Psoas muscle (tissue), 8 donors: Measurements from ENCODE around the gene LDLRAD4. TPM values are rescaled to one million over a fixed set of nuclear protein-coding genes. Genes with fewer than 3 reads are reported as not detected.

Source experiments
- ATAC-seq, 4 donors: fragments of 200-7000 bp; cut with Tn5 transposase; one replicate each; pipeline ENCODE4 v1.9.1; 2020; ENCODE audit warnings: moderate library complexity in 3 of 4, mild to moderate bottlenecking in 2 of 4
- DNase-seq, 2 donors: peaks; one replicate each; pipeline ENCODE4 v3.0.0-alpha.2; 2020
- H3K27ac ChIP-seq: fragments of 200-600 bp; one replicate; pipeline ENCODE4 v1.8.0; 2022
- H3K27me3 ChIP-seq, 3 donors: fragments of 200-600 bp in 1 of 3; one replicate each; pipeline versions ENCODE4 v1.6.1 to v1.8.0; 2013 to 2022; ENCODE audit warnings: low read length in 2 of 3, mild to moderate bottlenecking in 2 of 3, moderate library complexity in 1 of 3; ENCODE audit not compliant: insufficient read depth in 3 of 3
- H3K36me3 ChIP-seq, 2 donors: fragments of 200-600 bp in 1 of 2; one replicate each; pipeline versions ENCODE4 v1.6.1 to v1.8.0; 2013 to 2022; ENCODE audit warnings: low read depth in 1 of 2, mild to moderate bottlenecking in 1 of 2, moderate library complexity in 1 of 2; ENCODE audit not compliant: insufficient read depth in 1 of 2
- H3K4me1 ChIP-seq: fragments of 200-600 bp; one replicate; pipeline ENCODE4 v1.8.0; 2022
- H3K4me3 ChIP-seq: fragments of 200-600 bp; one replicate; pipeline ENCODE4 v1.8.0; 2022; ENCODE audit warnings: mild to moderate bottlenecking
- H3K9me3 ChIP-seq: fragments of 200-600 bp; one replicate; pipeline ENCODE4 v1.8.0; 2022
- CTCF ChIP-seq: fragments of 200-600 bp; IDR thresholded peaks from one replicate; pipeline ENCODE4 v1.8.0; 2022; ENCODE audit warnings: antibody characterized with exemption
- whole genome bisulfite sequencing, 3 donors: extraction: QIAGEN DNeasy Blood & Tissue Kit; methylation state at CpG; one replicate each; pipeline versions ENCODE4 v1.1.6 to v1.1.7; 2013; 5-methylcytosine and 5-hydroxymethylcytosine counted together
- intact Hi-C, 2 donors: fragments of 100-400 bp; cut with DNase I; formaldehyde crosslinking; loops; one replicate each; pipeline versions ENCODE4 v1.11.0 to v1.14.2; 2022
- polyA plus RNA-seq, 3 donors: library from polyadenylated mRNA; stranded (reverse); fragments of 200-250 nt; gene quantifications; one replicate each; pipeline ENCODE4 v1.2.3, GENCODE V29; 2013
- total RNA-seq, 4 donors: library from RNA; stranded (reverse); fragmentation: NEBNext Ultra II Directional in 2 of 4; extraction: Animal tissue kit (Norgen Biotek cat#: 25700) in 2 of 4; gene quantifications; one replicate each; pipeline versions ENCODE4 v1.2.1 to v1.2.4, GENCODE V29; 2021 to 2023
- donor health status: healthy with polysubstance abuse.
- donor health status: DM: no; HTN: no; CAD: no; lungs with moderate emphysema.
- donor health status: Bipolar disorder and iron deficiency.
- donor health status: healthy.
- donor health status: DM: yes; HTN: yes; CAD: no.
- donor health status: DM: no; HTN: no; CAD: no.
- donor health status: DM: no; HTN: no; CAD: no.
- donor health status: DM: yes; HTN: yes; CAD: no.

Gene LDLRAD4
- total and polyA plus RNA-seq, 7 donors = 1.8 to 13.9 (median 3.8) TPM

- Histone ChIP-seq H3K27me3 (no peaks in the 10 kb centered on the region), H3K36me3 (peaks cover 0 to 12% of the 10 kb centered on the region in 2 donors), H3K27ac (no peak overlapping the region), H3K9me3 (no peaks in the 10 kb centered on the region), H3K4me1 (peaks cover 5% of the 10 kb centered on the region), H3K4me3 (no peak overlapping the region)
- 56 to 66% (median 57%) methylated on average over 22 of the region's 22 CpGs for WGBS, 3 donors
- peak in 3 of 4 donors; percentile 36 to 53 (median 52) for ATAC-seq
- DNase-seq = no peak
- intact Hi-C loops = no loop called here
- TF ChIP-seq CTCF = no peak
Measured at GRCh38 chr18:13284330-13285027, 65.9 kb downstream of the LDLRAD4 start.

GRCh38 chr18:13285874-13286273, 67.3 kb downstream of the LDLRAD4 start:
- peaks cover 0 to 2% of the 10 kb centered on the region in 2 donors for H3K36me3 ChIP-seq
- DNase-seq = no peak
- peaks cover 5% of the 10 kb centered on the region for H3K4me1 ChIP-seq
- no peak for ATAC-seq
- H3K4me3 ChIP-seq = no peak overlapping the region
- 92 to 95% (median 94%) methylated on average over 4 of the region's 4 CpGs for WGBS, 3 donors
- no peak overlapping the region for H3K27ac ChIP-seq
- no peak for TF ChIP-seq CTCF
- no peaks in the 10 kb centered on the region for H3K27me3 ChIP-seq
- no peaks in the 10 kb centered on the region for H3K9me3 ChIP-seq
- intact Hi-C loops = no loop called here

GRCh38 chr18:13286456-13287125, 68.0 kb downstream of the LDLRAD4 start:
- no peak overlapping the region for H3K27ac ChIP-seq
- H3K9me3 ChIP-seq = no peaks in the 10 kb centered on the region
- DNase-seq = no peak
- no peaks in the 10 kb centered on the region for H3K36me3 ChIP-seq
- H3K4me1 ChIP-seq = peaks cover 5% of the 10 kb centered on the region
- TF ChIP-seq CTCF = no peak
- H3K4me3 ChIP-seq = no peak overlapping the region
- 91 to 94% (median 94%) methylated on average over 14 of the region's 14 CpGs for WGBS, 3 donors
- no peak for ATAC-seq
- H3K27me3 ChIP-seq = no peaks in the 10 kb centered on the region
- intact Hi-C loops = no loop called here

- Histone ChIP-seq H3K36me3 (no peaks in the 10 kb centered on the region), H3K4me3 (no peak overlapping the region), H3K4me1 (peaks cover 5% of the 10 kb centered on the region), H3K27ac (no peak overlapping the region), H3K9me3 (no peaks in the 10 kb centered on the region), H3K27me3 (no peaks in the 10 kb centered on the region)
- no peak for TF ChIP-seq CTCF
- intact Hi-C loops = no loop called here
- DNase-seq (no peak), ATAC-seq (no peak)
- 80 to 84% (median 83%) methylated on average over 6 of the region's 6 CpGs for WGBS, 3 donors
Measured at GRCh38 chr18:13287372-13287771, 68.8 kb downstream of the LDLRAD4 start.
